ENCODE results near the gene LRP5.
A peak's percentile ranks its signal among the peaks of the same experiment; 100 is the strongest.

The LRP5 gene

GRCh38 chr11:68414496-68415221, 102.3 kb downstream of the LRP5 start:
- H3K27ac ChIP-seq = peak overlapping the region; percentile 73
- no peak for TF ChIP-seq CTCF (conservative IDR thresholded peaks at IDR 0.05)

- TF ChIP-seq CTCF (conservative IDR thresholded peaks at IDR 0.05) = no peak
- H3K27ac ChIP-seq = no peak overlapping the region
Observed at GRCh38 chr11:68416070-68416578, 103.7 kb downstream of the LRP5 start.

- no peak for TF ChIP-seq CTCF (conservative IDR thresholded peaks at IDR 0.05)
- no peak overlapping the region for H3K27ac ChIP-seq
Observed at GRCh38 chr11:68418648-68419047, 106.3 kb downstream of the LRP5 start.

GRCh38 chr11:68420171-68420570, 107.8 kb downstream of the LRP5 start:
- no peak overlapping the region for H3K27ac ChIP-seq
- TF ChIP-seq CTCF (conservative IDR thresholded peaks at IDR 0.05) = no peak

GRCh38 chr11:68423481-68423880, 111.1 kb downstream of the LRP5 start:
- no peak for TF ChIP-seq CTCF (conservative IDR thresholded peaks at IDR 0.05)
- no peak overlapping the region for H3K27ac ChIP-seq

GRCh38 chr11:68424101-68424632, 111.8 kb downstream of the LRP5 start:
- H3K27ac ChIP-seq = no peak overlapping the region
- no peak for TF ChIP-seq CTCF (conservative IDR thresholded peaks at IDR 0.05)

GRCh38 chr11:68424981-68425865, 112.8 kb downstream of the LRP5 start:
- TF ChIP-seq CTCF (conservative IDR thresholded peaks at IDR 0.05) = no peak
- no peak overlapping the region for H3K27ac ChIP-seq

Data from VCaP (cell line).